B cell (primary cell): Measurements from ENCODE around the gene COLEC12. TPM values are rescaled to one million over a fixed set of nuclear protein-coding genes. Genes with fewer than 3 reads are reported as not detected.

ENCODE experiments used
- ATAC-seq: fragments of 200-7000 bp; cut with Tn5 transposase; one replicate; pipeline ENCODE4 v1.10.0; 2021; ENCODE audit warnings: low read depth, mild to moderate bottlenecking, moderate number of reproducible peaks, moderate library complexity
- CTCF ChIA-PET: fragments of 350-600 bp; sonication (Branson Sonifier 250); formaldehyde crosslinking; loops from one replicate; lab custom pipeline; 2021; ENCODE audit warnings: antibody characterized with exemption, inconsistent platforms; lab: Charles Lee
- POLR2A ChIA-PET: fragments of 350-600 bp; sonication (Branson Sonifier 250); formaldehyde crosslinking; loops from one replicate; lab custom pipeline; 2021; ENCODE audit warnings: antibody characterized with exemption; lab: Charles Lee
- DNase-seq: peaks from one replicate; pipeline ENCODE4 v3.0.0; 2013
- H2AFZ ChIP-seq: 2 replicates; pipeline ENCODE4 v1.6.1; 2012; ENCODE audit warnings: mild to moderate bottlenecking, low read depth, low read length; ENCODE audit not compliant: insufficient read depth, poor library complexity, severe bottlenecking
- H3K27ac ChIP-seq, 2 donors: 1 replicate in 1 of 2; 2 replicates in 1 of 2; pipeline ENCODE4 v1.5.1; 2012 to 2013; ENCODE audit warnings: low read length in 2 of 2, mild to moderate bottlenecking in 2 of 2, moderate library complexity in 1 of 2
- H3K27me3 ChIP-seq, 4 experiments: fragments of 200-600 bp in 1 of 4; sonication (generic) in 1 of 4; replicated peaks in 1 of 4; 1 replicate in 2 of 4; 2 replicates in 2 of 4; pipeline versions ENCODE4 v1.6.1 to v1.7.0; 2013 to 2016; ENCODE audit warnings: low read length in 3 of 4, mild to moderate bottlenecking in 2 of 4, mixed read lengths in 1 of 4, moderate library complexity in 1 of 4; ENCODE audit not compliant: insufficient read depth in 4 of 4, control insufficient read depth in 3 of 4; ENCODE audit errors: control extremely low read depth in 1 of 4
- H3K36me3 ChIP-seq, 2 experiments: replicated peaks in 1 of 2; 1 replicate in 1 of 2; 2 replicates in 1 of 2; pipeline versions ENCODE4 v1.6.1 to v1.7.1; 2013; ENCODE audit warnings: low read length in 1 of 2; ENCODE audit not compliant: insufficient read depth in 2 of 2, control insufficient read depth in 1 of 2; ENCODE audit errors: control extremely low read depth in 1 of 2, extremely low read depth in 1 of 2
- H3K4me1 ChIP-seq, 2 donors: fragments of 200-600 bp in 1 of 2; sonication (generic) in 1 of 2; 1 replicate in 1 of 2; 2 replicates in 1 of 2; pipeline versions ENCODE4 v1.5.1 to v1.6.1; 2013 to 2017; ENCODE audit warnings: low read length in 2 of 2; ENCODE audit not compliant: control insufficient read depth in 2 of 2, insufficient read depth in 2 of 2
- H3K4me2 ChIP-seq: replicated peaks from 2 replicates; pipeline ENCODE3; 2012; ENCODE audit warnings: mild to moderate bottlenecking, low read depth, low read length; ENCODE audit not compliant: poor library complexity, severe bottlenecking
- H3K4me3 ChIP-seq, 5 experiments: fragments of 200-600 bp in 1 of 5; sonication (generic) in 1 of 5; 1 replicate in 3 of 5; 2 replicates in 2 of 5; pipeline versions ENCODE4 v1.5.1 to v1.7.0; 2011 to 2016; ENCODE audit warnings: low read length in 4 of 5, mild to moderate bottlenecking in 4 of 5, low read depth in 2 of 5, control low read depth in 1 of 5, moderate library complexity in 1 of 5; ENCODE audit not compliant: insufficient read depth in 1 of 5; ENCODE audit errors: control extremely low read depth in 1 of 5, extremely low read depth in 1 of 5
- H3K79me2 ChIP-seq: fragments of 200-600 bp; sonication (generic); one replicate; pipeline ENCODE4 v1.6.0; 2016; ENCODE audit warnings: low read length; ENCODE audit not compliant: control insufficient read depth, insufficient read depth
- H3K9ac ChIP-seq: fragments of 200-600 bp; sonication (generic); 2 replicates; pipeline ENCODE4 v1.6.1; 2017; ENCODE audit warnings: mild to moderate bottlenecking, low read length, moderate library complexity
- H3K9me3 ChIP-seq, 3 donors: one replicate each; pipeline versions ENCODE4 v1.6.1 to v1.7.1; 2013; ENCODE audit warnings: low read length in 2 of 3; ENCODE audit not compliant: control insufficient read depth in 2 of 3, insufficient read depth in 1 of 3; ENCODE audit errors: control extremely low read depth in 1 of 3
- H4K20me1 ChIP-seq: 2 replicates; pipeline ENCODE4 v1.6.0; 2012; ENCODE audit warnings: mild to moderate bottlenecking, low read length; ENCODE audit not compliant: insufficient read depth, control insufficient read depth, poor library complexity, severe bottlenecking
- H3K27ac Mint-ChIP-seq: one replicate; pipeline ENCODE4 v1.8.0; 2021; ENCODE audit warnings: mixed read lengths
- H3K27me3 Mint-ChIP-seq: one replicate; pipeline ENCODE4 v1.8.0; 2021; ENCODE audit warnings: mixed read lengths
- H3K4me1 Mint-ChIP-seq: one replicate; pipeline ENCODE4 v1.8.0; 2021; ENCODE audit warnings: mixed read lengths
- H3K4me3 Mint-ChIP-seq: one replicate; pipeline ENCODE4 v1.8.0; 2021; ENCODE audit warnings: mixed read lengths
- H3K9me3 Mint-ChIP-seq: one replicate; pipeline ENCODE4 v1.8.0; 2022; ENCODE audit warnings: mixed read lengths; ENCODE audit not compliant: insufficient read depth
- CTCF ChIP-seq: fragments of 200-600 bp; IDR thresholded peaks from one replicate; pipeline ENCODE4 v1.8.0; 2022; ENCODE audit warnings: antibody characterized with exemption, mild to moderate bottlenecking
- EZH2 ChIP-seq: IDR thresholded peaks from 2 replicates; pipeline ENCODE4 v1.6.1; 2012; ENCODE audit warnings: borderline replicate concordance, low read depth, mild to moderate bottlenecking, moderate library complexity, low read length; ENCODE audit not compliant: insufficient read depth, poor library complexity, severe bottlenecking
- WGBS: methylation state at CpG from one replicate; pipeline ENCODE4 v1.1.5; 2013; ENCODE audit warnings: missing lambda C conversion rate; ENCODE audit not compliant: insufficient coverage; 5-methylcytosine and 5-hydroxymethylcytosine counted together
- intact Hi-C: fragments of 100-400 bp; cut with micrococcal nuclease; formaldehyde crosslinking; loops from one replicate; pipeline ENCODE4 v1.10.0; 2022
- polyA plus RNA-seq: library from polyadenylated mRNA; depleted of rRNA; stranded (reverse); fragments of >200 nt; gene quantifications from 2 replicates; pipeline ENCODE4 v1.2.3, GENCODE V29; 2012
- total RNA-seq, 2 donors: library from RNA; stranded (reverse); fragments of 120-200 nt in 1 of 2; gene quantifications; 1 replicate in 1 of 2; 2 replicates in 1 of 2; pipeline versions ENCODE4 v1.2.3 to v1.2.4, GENCODE V29; 2013 to 2022

COLEC12 gene
- total and polyA plus RNA-seq, 2 donors (not counting 1 experiment from before 2014, with no cell fraction given) = not detected

DNA sequence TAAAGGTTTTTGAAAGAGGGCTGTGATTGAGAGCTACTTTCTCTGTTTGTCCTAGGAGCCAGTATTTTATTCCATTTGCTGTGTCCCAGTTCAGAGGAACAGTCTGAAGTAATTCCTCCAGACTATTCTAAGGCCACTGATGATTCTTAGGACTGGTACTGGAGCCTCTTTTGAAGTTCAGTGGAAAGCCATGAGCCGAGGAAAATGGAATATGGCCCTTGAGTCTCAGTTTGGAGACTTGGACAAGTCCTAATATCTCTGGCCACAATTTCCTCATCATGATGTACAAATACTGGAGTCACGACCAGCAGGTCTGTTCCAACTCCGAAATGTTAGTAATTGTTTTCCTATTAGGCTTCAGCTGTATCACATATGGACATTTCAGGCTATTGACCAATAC is 7.1 kb upstream of the COLEC12 start:
- no peak overlapping the region for H3K27ac Mint-ChIP-seq
- no peaks in the 10 kb centered on the region for H3K4me1 ChIP-seq
- no peak overlapping the region for H3K4me3 Mint-ChIP-seq
- no peaks in the 10 kb centered on the region for H3K79me2 ChIP-seq
- H4K20me1 ChIP-seq = no peaks in the 10 kb centered on the region
- no peak for TF ChIP-seq EZH2
- TF ChIP-seq CTCF = no peak
- H3K36me3 ChIP-seq = no peaks in the 10 kb centered on the region
- DNase-seq = no peak
- no peaks in the 10 kb centered on the region for H3K27me3 ChIP-seq
- no peak overlapping the region for H3K4me3 ChIP-seq
- H3K9me3 Mint-ChIP-seq = no peaks in the 10 kb centered on the region
- 100% methylated on average over 1 of the region's 3 CpGs for WGBS
- peaks cover 11% of the 10 kb centered on the region for H3K27me3 Mint-ChIP-seq
- ChIA-PET CTCF (no interaction called here), POLR2A (no interaction called here)
- no peaks in the 10 kb centered on the region for H3K4me1 Mint-ChIP-seq
- intact Hi-C loops = no loop called here
- H2AFZ ChIP-seq = no peak overlapping the region
- no peak for ATAC-seq
- H3K27ac ChIP-seq = no peak overlapping the region
- H3K9ac ChIP-seq = no peak overlapping the region
- no peaks in the 10 kb centered on the region for H3K9me3 ChIP-seq
- no peak overlapping the region for H3K4me2 ChIP-seq

GRCh38 chr18:506801-507200 is 6.3 kb upstream of the COLEC12 start:
- no peak overlapping the region for H3K27ac Mint-ChIP-seq
- ChIA-PET POLR2A (no interaction called here), CTCF (no interaction called here)
- no peak overlapping the region for H2AFZ ChIP-seq
- ATAC-seq = no peak
- H3K9me3 Mint-ChIP-seq = no peaks in the 10 kb centered on the region
- WGBS = 83% methylated on average over 3 of the region's 4 CpGs
- H3K27ac ChIP-seq = no peak overlapping the region
- no peaks in the 10 kb centered on the region for H3K4me1 Mint-ChIP-seq
- H3K27me3 ChIP-seq = no peaks in the 10 kb centered on the region
- H3K79me2 ChIP-seq = no peaks in the 10 kb centered on the region
- H4K20me1 ChIP-seq = no peaks in the 10 kb centered on the region
- intact Hi-C loops = no loop called here
- TF ChIP-seq EZH2 = no peak
- TF ChIP-seq CTCF = no peak
- no peaks in the 10 kb centered on the region for H3K4me1 ChIP-seq
- no peak for DNase-seq
- H3K9ac ChIP-seq = no peak overlapping the region
- no peak overlapping the region for H3K4me2 ChIP-seq
- peaks cover 15% of the 10 kb centered on the region for H3K27me3 Mint-ChIP-seq
- no peak overlapping the region for H3K4me3 Mint-ChIP-seq
- H3K4me3 ChIP-seq = no peak overlapping the region
- no peaks in the 10 kb centered on the region for H3K9me3 ChIP-seq
- H3K36me3 ChIP-seq = no peaks in the 10 kb centered on the region
